ENCODE results near the gene CCL24.

GRCh38 chr7:75798770-75799169 lies 14.8 kb downstream of the CCL24 start:
- TF ChIP-seq POLR2A (IDR thresholded peaks at IDR 0.05) (no peak), CTCF (IDR thresholded peaks at IDR 0.05) (no peak)
